SU-DHL-6 (cell line): ENCODE results near the gene C19orf25.

Experiments
- H2AFZ ChIP-seq: fragments of 200-600 bp; sonication (generic); 2 replicates; pipeline ENCODE4 v1.6.1; 2014; ENCODE audit warnings: low read depth, mild to moderate bottlenecking, moderate library complexity, mixed read lengths, antibody characterized with exemption, low read length; ENCODE audit not compliant: severe bottlenecking
- H3F3A ChIP-seq: fragments of 200-600 bp; shearing (Covaris generic); 2 replicates; pipeline ENCODE4 v1.6.0; 2016; ENCODE audit warnings: antibody characterized with exemption, mild to moderate bottlenecking; ENCODE audit not compliant: insufficient read depth
- H3K27ac ChIP-seq: fragments of 200-600 bp; sonication (generic); 2 replicates; pipeline ENCODE4 v1.5.1; 2016; ENCODE audit warnings: low read depth, mild to moderate bottlenecking, low read length, moderate library complexity, mixed read lengths
- H3K27me3 ChIP-seq: fragments of 200-600 bp; sonication (generic), shearing (Covaris generic); 2 replicates; pipeline ENCODE4 v1.6.0; 2014; ENCODE audit warnings: mild to moderate bottlenecking, low read length
- H3K36me3 ChIP-seq: fragments of 200-600 bp; sonication (generic); 2 replicates; pipeline ENCODE4 v1.6.1; 2014; ENCODE audit warnings: mild to moderate bottlenecking, low read length, mixed read lengths
- H3K4me2 ChIP-seq: fragments of 300-600, 200-600 bp; shearing (Covaris generic), sonication (generic); 2 replicates; pipeline ENCODE4 v1.6.0; 2014; ENCODE audit warnings: low read length, low read depth, mild to moderate bottlenecking; ENCODE audit not compliant: poor library complexity, severe bottlenecking
- H3K4me3 ChIP-seq: fragments of 200-600 bp; sonication (generic); 2 replicates; pipeline ENCODE4 v1.5.1; 2014; ENCODE audit warnings: antibody characterized with exemption, low read length, mild to moderate bottlenecking, mixed read lengths; ENCODE audit not compliant: insufficient read depth, poor library complexity, severe bottlenecking
- H3K79me2 ChIP-seq: fragments of 200-600 bp; sonication (generic); 2 replicates; pipeline ENCODE4 v1.6.1; 2014; ENCODE audit warnings: mild to moderate bottlenecking, low read length, moderate library complexity; ENCODE audit not compliant: insufficient read depth
- H3K9ac ChIP-seq: fragments of 200-600 bp; sonication (generic); 2 replicates; pipeline ENCODE4 v1.7.0; 2014; ENCODE audit warnings: mild to moderate bottlenecking, low read length
- H3K9me2 ChIP-seq: fragments of 200-600 bp; sonication (generic); replicated peaks from 2 replicates; pipeline ENCODE4 v1.6.1; 2014; ENCODE audit warnings: low read length; ENCODE audit not compliant: insufficient read depth
- H3K9me3 ChIP-seq: fragments of 200-600 bp; sonication (generic); 2 replicates; pipeline ENCODE4 v1.6.1; 2014; ENCODE audit warnings: low read length, mixed read lengths; ENCODE audit not compliant: insufficient read depth
- H4K20me1 ChIP-seq: fragments of 200-600 bp; sonication (generic); 2 replicates; pipeline ENCODE4 v1.6.1; 2014; ENCODE audit warnings: low read depth, mild to moderate bottlenecking, antibody characterized with exemption, low read length, moderate library complexity, mixed read lengths
- CTCF ChIP-seq: fragments of 200-600 bp; sonication (generic); IDR thresholded peaks from one replicate; pipeline ENCODE4 v1.5.1; 2017; ENCODE audit warnings: antibody characterized with exemption, mild to moderate bottlenecking, low read length, moderate library complexity; ENCODE audit not compliant: insufficient read depth, poor library complexity, severe bottlenecking
- EZH2phosphoT487 ChIP-seq: fragments of 200-600 bp; sonication (generic), shearing (Covaris generic); conservative IDR thresholded peaks from 2 replicates; pipeline ENCODE4 v1.6.1; 2018; ENCODE audit warnings: mild to moderate bottlenecking, antibody characterized with exemption, low read length, moderate library complexity, mixed read lengths

Gene C19orf25

GRCh38 chr19:1507192-1507660 lies 28.2 kb upstream of the C19orf25 start:
- Histone ChIP-seq H3K9ac (no peak overlapping the region), H3K4me3 (no peak overlapping the region), H3K4me2 (no peak overlapping the region), H2AFZ (no peak overlapping the region), H3K27me3 (no peaks in the 10 kb centered on the region), H3K79me2 (no peaks in the 10 kb centered on the region), H3K9me2 (no peaks in the 10 kb centered on the region), H3F3A (no peaks in the 10 kb centered on the region), H3K36me3 (no peaks in the 10 kb centered on the region), H3K9me3 (no peaks in the 10 kb centered on the region), H4K20me1 (no peaks in the 10 kb centered on the region), H3K27ac (no peak overlapping the region)
- TF ChIP-seq EZH2phosphoT487, result no peak
- TF ChIP-seq CTCF, result no peak

- Histone ChIP-seq H3F3A (no peaks in the 10 kb centered on the region), H4K20me1 (no peaks in the 10 kb centered on the region), H3K9ac (no peak overlapping the region), H3K9me3 (no peaks in the 10 kb centered on the region), H3K4me2 (no peak overlapping the region), H3K79me2 (no peaks in the 10 kb centered on the region), H3K36me3 (no peaks in the 10 kb centered on the region), H2AFZ (no peak overlapping the region), H3K9me2 (no peaks in the 10 kb centered on the region), H3K27ac (no peak overlapping the region), H3K27me3 (no peaks in the 10 kb centered on the region), H3K4me3 (no peak overlapping the region)
- TF ChIP-seq CTCF (no peak), EZH2phosphoT487 (no peak)
Measured at GRCh38 chr19:1505991-1506881, 27.2 kb upstream of the C19orf25 start.

DNA sequence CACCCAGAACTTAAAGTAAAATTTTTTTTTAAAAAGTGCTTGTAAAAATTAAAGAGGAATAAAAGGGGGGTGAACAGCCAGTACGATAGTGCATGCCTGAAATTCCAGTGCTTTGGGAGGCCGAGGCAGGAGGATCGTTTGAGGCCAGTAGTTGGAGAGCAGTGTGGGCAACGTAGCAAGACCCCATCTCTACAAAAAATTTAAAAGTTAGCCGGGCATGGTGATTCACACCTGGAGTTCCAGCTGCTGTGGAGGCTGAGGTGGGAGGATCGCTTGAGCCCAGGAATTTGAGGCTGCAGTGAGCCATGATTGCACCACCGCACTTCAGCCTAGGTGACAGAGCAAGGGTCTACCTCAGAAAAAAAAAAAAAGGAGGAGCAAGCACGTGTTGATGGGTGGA lies 26.0 kb upstream of the C19orf25 start:
- no peaks in the 10 kb centered on the region for H4K20me1 ChIP-seq
- no peaks in the 10 kb centered on the region for H3K9me2 ChIP-seq
- H3K4me2 ChIP-seq, result no peak overlapping the region
- no peaks in the 10 kb centered on the region for H3K79me2 ChIP-seq
- H3K9ac ChIP-seq, result no peak overlapping the region
- H3K4me3 ChIP-seq, result no peak overlapping the region
- no peaks in the 10 kb centered on the region for H3K27me3 ChIP-seq
- no peak overlapping the region for H2AFZ ChIP-seq
- H3K27ac ChIP-seq, result no peak overlapping the region
- TF ChIP-seq EZH2phosphoT487 (no peak), CTCF (no peak)
- H3F3A ChIP-seq, result no peaks in the 10 kb centered on the region
- no peaks in the 10 kb centered on the region for H3K36me3 ChIP-seq
- no peaks in the 10 kb centered on the region for H3K9me3 ChIP-seq
